ENCODE measurements around the gene CALML5. TPM values are rescaled to one million over a fixed set of nuclear protein-coding genes. Genes with fewer than 3 reads are reported as not detected.

CALML5 gene
- total RNA-seq, 1 experiment from 2014 or later: not detected

DNA sequence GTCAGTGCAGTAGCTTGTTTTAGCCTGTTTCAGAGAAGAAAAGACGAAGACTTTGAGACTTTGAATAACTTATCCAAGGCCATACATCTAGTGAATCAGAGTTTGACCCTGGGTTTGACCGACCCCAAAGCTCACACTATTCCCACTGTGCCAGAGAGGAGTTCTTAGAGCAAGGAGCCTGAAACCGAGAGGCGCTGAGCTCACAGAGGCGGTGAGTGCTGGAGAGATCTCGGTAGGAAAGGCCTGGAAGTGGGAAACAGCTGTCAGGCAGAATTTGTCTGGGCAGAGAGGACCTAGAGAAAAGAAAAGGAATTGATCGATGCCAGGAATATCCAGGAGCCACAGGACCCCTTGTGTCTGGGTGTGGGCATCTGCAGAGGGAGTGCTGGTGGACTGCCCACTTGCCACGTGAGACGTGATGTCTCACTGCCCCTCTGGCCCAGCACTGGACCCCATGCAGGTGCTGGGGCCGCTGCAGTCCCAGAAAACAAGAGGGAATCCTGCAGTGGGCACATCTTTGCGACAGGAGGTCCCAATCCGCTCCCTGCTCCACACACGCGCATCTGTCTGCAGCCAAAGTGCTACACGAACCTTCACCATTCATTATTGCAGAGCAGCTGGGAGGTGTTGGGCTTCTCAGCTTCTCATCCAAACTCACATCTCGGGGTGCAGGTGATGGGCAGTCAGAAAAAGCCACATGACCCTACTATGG is 31.6 kb upstream of the CALML5 start:
- in situ Hi-C loops (cut with HindIII; ENCODE audit: low pct_unique_long_range_greater_than_20kb, low sequenced_read_pairs) (no loop called here), intact Hi-C loops (cut with micrococcal nuclease; ENCODE audit: unreplicated experiment) (no loop called here)
- TF ChIP-seq, protein P1, sequence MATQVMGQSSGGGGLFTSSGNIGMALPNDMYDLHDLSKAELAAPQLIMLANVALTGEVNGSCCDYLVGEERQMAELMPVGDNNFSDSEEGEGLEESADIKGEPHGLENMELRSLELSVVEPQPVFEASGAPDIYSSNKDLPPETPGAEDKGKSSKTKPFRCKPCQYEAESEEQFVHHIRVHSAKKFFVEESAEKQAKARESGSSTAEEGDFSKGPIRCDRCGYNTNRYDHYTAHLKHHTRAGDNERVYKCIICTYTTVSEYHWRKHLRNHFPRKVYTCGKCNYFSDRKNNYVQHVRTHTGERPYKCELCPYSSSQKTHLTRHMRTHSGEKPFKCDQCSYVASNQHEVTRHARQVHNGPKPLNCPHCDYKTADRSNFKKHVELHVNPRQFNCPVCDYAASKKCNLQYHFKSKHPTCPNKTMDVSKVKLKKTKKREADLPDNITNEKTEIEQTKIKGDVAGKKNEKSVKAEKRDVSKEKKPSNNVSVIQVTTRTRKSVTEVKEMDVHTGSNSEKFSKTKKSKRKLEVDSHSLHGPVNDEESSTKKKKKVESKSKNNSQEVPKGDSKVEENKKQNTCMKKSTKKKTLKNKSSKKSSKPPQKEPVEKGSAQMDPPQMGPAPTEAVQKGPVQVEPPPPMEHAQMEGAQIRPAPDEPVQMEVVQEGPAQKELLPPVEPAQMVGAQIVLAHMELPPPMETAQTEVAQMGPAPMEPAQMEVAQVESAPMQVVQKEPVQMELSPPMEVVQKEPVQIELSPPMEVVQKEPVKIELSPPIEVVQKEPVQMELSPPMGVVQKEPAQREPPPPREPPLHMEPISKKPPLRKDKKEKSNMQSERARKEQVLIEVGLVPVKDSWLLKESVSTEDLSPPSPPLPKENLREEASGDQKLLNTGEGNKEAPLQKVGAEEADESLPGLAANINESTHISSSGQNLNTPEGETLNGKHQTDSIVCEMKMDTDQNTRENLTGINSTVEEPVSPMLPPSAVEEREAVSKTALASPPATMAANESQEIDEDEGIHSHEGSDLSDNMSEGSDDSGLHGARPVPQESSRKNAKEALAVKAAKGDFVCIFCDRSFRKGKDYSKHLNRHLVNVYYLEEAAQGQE (IDR thresholded peaks at IDR 0.05; ENCODE audit: insufficient read depth in 1 of 2, low read depth in 2 of 2, low read length in 1 of 2): no peak
- TF ChIP-seq POLR2AphosphoS5 (IDR thresholded peaks at IDR 0.05; ENCODE audit: low read depth, low read length): no peak
- TF ChIP-seq CTCF (IDR thresholded peaks at IDR 0.05): no peak
- no peak for TF ChIP-seq SIN3A (IDR thresholded peaks at IDR 0.05; ENCODE audit: borderline replicate concordance, insufficient read depth, low read depth, low read length)
- TF ChIP-seq TCF7L2 (IDR thresholded peaks at IDR 0.05; ENCODE audit: low read depth, low read length): no peak
- ATAC-seq (no peak), DNase-seq (ENCODE audit: low read depth, low spot score) (no peak)
- no peak overlapping the region for H3K27ac ChIP-seq (ENCODE audit: low read length)
- H3K4me3 ChIP-seq (ENCODE audit: low read depth in 2 of 2, low read length in 2 of 2): no peak overlapping the region
- H3K27me3 ChIP-seq (ENCODE audit: control insufficient read depth, insufficient read depth, low read length): no peaks in the 10 kb centered on the region
- no peaks in the 10 kb centered on the region for H3K36me3 ChIP-seq (ENCODE audit: control insufficient read depth, insufficient read depth, low read length)
- H3K9me3 ChIP-seq (ENCODE audit: control insufficient read depth, insufficient read depth, low read depth, low read length): no peaks in the 10 kb centered on the region
- ChIA-PET CTCF (no interaction called here), POLR2A (no interaction called here)
- H3K4me1 ChIP-seq (ENCODE audit: control insufficient read depth, insufficient read depth, low read length): no peaks in the 10 kb centered on the region
- BruUV-seq (replicated peaks): no TSS peak

DNA sequence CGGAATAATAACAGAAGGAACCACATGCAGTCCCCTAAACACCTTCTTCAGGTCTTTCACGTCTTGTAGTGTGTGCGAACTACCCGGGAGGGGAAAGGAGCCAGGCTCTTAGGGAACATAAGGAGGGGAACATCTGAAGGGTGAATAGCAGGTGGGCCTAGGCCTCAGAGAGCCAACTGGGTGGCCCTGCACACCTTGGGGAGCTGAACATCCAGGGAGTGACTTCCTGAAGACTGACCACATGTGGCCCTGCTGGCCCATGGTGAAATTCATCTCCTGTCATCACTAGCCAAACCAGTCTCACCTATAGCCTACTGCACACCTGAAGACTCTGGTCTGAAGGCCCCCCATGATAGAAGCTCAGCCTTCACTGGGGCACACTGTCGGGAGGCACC is 31.0 kb upstream of the CALML5 start:
- Histone ChIP-seq H3K27me3 (ENCODE audit: control insufficient read depth, insufficient read depth, low read length) (no peaks in the 10 kb centered on the region), H3K4me1 (ENCODE audit: control insufficient read depth, insufficient read depth, low read length) (no peaks in the 10 kb centered on the region), H3K27ac (ENCODE audit: low read length) (no peak overlapping the region), H3K9me3 (ENCODE audit: control insufficient read depth, insufficient read depth, low read depth, low read length) (no peaks in the 10 kb centered on the region), H3K4me3 (ENCODE audit: low read depth in 2 of 2, low read length in 2 of 2) (no peak overlapping the region), H3K36me3 (ENCODE audit: control insufficient read depth, insufficient read depth, low read length) (no peaks in the 10 kb centered on the region)
- BruUV-seq (replicated peaks): no TSS peak
- intact Hi-C loops (cut with micrococcal nuclease; ENCODE audit: unreplicated experiment): no loop called here
- no peak for ATAC-seq
- TF ChIP-seq SIN3A (IDR thresholded peaks at IDR 0.05; ENCODE audit: borderline replicate concordance, insufficient read depth, low read depth, low read length): no peak
- TF ChIP-seq POLR2AphosphoS5 (IDR thresholded peaks at IDR 0.05; ENCODE audit: low read depth, low read length): no peak
- TF ChIP-seq, protein P1 (IDR thresholded peaks at IDR 0.05; ENCODE audit: insufficient read depth in 1 of 2, low read depth in 2 of 2, low read length in 1 of 2): no peak
- TF ChIP-seq CTCF (IDR thresholded peaks at IDR 0.05): no peak
- no peak for TF ChIP-seq TCF7L2 (IDR thresholded peaks at IDR 0.05; ENCODE audit: low read depth, low read length)
- no peak for DNase-seq (ENCODE audit: low read depth, low spot score)
- POLR2A ChIA-PET: no interaction called here
- in situ Hi-C loops (cut with HindIII; ENCODE audit: low pct_unique_long_range_greater_than_20kb, low sequenced_read_pairs): no loop called here
- CTCF ChIA-PET: no interaction called here
